Amniotic stem cell (primary cell): Measurements from ENCODE around the gene SLC41A3.
"Not testable (repeated sequence)": the region's sequence is repeated elsewhere in the genome, so short reads cannot be mapped to it uniquely, and the experiment has no call there.

Experiments
- DNase-seq: peaks from one replicate; lab custom pipeline; 2025; lab: John Stamatoyannopoulos, UW

Gene SLC41A3

GRCh38 chr3:126053513-126053912 is 30.4 kb downstream of the SLC41A3 start:
- no peak for DNase-seq

GRCh38 chr3:126052196-126053058 is 31.5 kb downstream of the SLC41A3 start:
- DNase-seq, result no peak

- no peak for DNase-seq
Measured at GRCh38 chr3:126051741-126052140, 32.2 kb downstream of the SLC41A3 start.

GRCh38 chr3:126051234-126051633 is 32.7 kb downstream of the SLC41A3 start:
- no peak for DNase-seq

GRCh38 chr3:126050626-126051025 is 33.3 kb downstream of the SLC41A3 start:
- no peak for DNase-seq

- no peak for DNase-seq
Measured at GRCh38 chr3:126050050-126050392, 33.9 kb downstream of the SLC41A3 start.

- DNase-seq, result no peak
Measured at GRCh38 chr3:126049289-126050049, 34.5 kb downstream of the SLC41A3 start.

- no peak for DNase-seq
Measured at GRCh38 chr3:126040386-126040785, 43.5 kb downstream of the SLC41A3 start.

GRCh38 chr3:126039870-126040269 is 44.1 kb downstream of the SLC41A3 start:
- no peak for DNase-seq

- not testable (repeated sequence) for DNase-seq
Measured at GRCh38 chr3:126038791-126039190, 45.1 kb downstream of the SLC41A3 start.

- no peak for DNase-seq
Measured at GRCh38 chr3:126036056-126036549, 47.8 kb downstream of the SLC41A3 start.

GRCh38 chr3:126035362-126036050 is 48.4 kb downstream of the SLC41A3 start:
- DNase-seq, result no peak

GRCh38 chr3:126034481-126035361 is 49.2 kb downstream of the SLC41A3 start:
- DNase-seq, result no peak

- DNase-seq, result no peak
Measured at GRCh38 chr3:126033765-126034164, 50.2 kb downstream of the SLC41A3 start.

- no peak for DNase-seq
Measured at GRCh38 chr3:126033051-126033745, 50.7 kb downstream of the SLC41A3 start.

GRCh38 chr3:126031981-126032471 is 51.9 kb downstream of the SLC41A3 start:
- DNase-seq, result no peak

- no peak for DNase-seq
Measured at GRCh38 chr3:126030455-126030854, 53.5 kb downstream of the SLC41A3 start.

GRCh38 chr3:126029241-126029640 is 54.7 kb downstream of the SLC41A3 start:
- no peak for DNase-seq

- DNase-seq, result no peak
Measured at GRCh38 chr3:126028096-126028495, 55.8 kb downstream of the SLC41A3 start.

- DNase-seq, result no peak
Measured at GRCh38 chr3:126026761-126027160, 57.2 kb downstream of the SLC41A3 start.
